Stomach (tissue), 4 donors: Measurements from ENCODE around the gene CYP1A2.

ENCODE experiments used
- POLR2A ChIP-seq, 4 donors: fragments of 450-650 bp; IDR thresholded peaks; one replicate each; pipeline ENCODE4 v1.6.1; 2016; ENCODE audit warnings: antibody characterized with exemption in 4 of 4, control low read depth in 2 of 4, mild to moderate bottlenecking in 1 of 4, moderate library complexity in 1 of 4
- POLR2AphosphoS5 ChIP-seq, 3 donors: sonication (generic); formaldehyde crosslinking; IDR thresholded peaks; one replicate each; pipeline ENCODE4 v1.6.1; 2016; ENCODE audit warnings: antibody characterized with exemption in 3 of 3
- TF ChIP-seq, protein P1 (sequence below), 7 experiments: fragments of 450-650 bp in 4 of 7; fragments of 200-600 bp in 3 of 7; sonication (generic) in 3 of 7; IDR thresholded peaks; one replicate each; pipeline ENCODE4 v1.5.1; 2016 to 2019; ENCODE audit warnings: antibody characterized with exemption in 7 of 7, control low read depth in 2 of 7, mild to moderate bottlenecking in 1 of 7

DNA sequence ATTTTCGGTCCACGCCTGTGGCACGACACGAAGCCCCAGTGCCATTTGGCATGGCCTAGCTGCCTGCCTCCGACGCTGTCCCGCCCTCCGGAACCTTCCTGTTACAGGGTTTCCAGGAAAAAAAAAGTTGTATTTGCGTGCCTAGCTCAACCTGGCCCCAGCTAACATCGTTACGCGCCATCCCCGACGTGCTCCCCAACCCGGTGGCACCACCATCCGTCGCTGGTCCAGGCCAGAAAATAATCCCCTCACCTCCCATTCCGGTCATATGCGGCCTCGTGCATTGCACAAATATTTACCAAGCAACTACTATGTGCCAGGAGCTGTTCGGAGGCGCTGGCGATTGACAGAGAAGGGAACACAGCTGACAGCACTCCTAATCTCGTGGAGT is 21.9 kb upstream of the CYP1A2 start:
- TF ChIP-seq POLR2AphosphoS5 (IDR thresholded peaks at IDR 0.05): no peak
- no peak for TF ChIP-seq POLR2A (IDR thresholded peaks at IDR 0.05)
- TF ChIP-seq, protein P1, sequence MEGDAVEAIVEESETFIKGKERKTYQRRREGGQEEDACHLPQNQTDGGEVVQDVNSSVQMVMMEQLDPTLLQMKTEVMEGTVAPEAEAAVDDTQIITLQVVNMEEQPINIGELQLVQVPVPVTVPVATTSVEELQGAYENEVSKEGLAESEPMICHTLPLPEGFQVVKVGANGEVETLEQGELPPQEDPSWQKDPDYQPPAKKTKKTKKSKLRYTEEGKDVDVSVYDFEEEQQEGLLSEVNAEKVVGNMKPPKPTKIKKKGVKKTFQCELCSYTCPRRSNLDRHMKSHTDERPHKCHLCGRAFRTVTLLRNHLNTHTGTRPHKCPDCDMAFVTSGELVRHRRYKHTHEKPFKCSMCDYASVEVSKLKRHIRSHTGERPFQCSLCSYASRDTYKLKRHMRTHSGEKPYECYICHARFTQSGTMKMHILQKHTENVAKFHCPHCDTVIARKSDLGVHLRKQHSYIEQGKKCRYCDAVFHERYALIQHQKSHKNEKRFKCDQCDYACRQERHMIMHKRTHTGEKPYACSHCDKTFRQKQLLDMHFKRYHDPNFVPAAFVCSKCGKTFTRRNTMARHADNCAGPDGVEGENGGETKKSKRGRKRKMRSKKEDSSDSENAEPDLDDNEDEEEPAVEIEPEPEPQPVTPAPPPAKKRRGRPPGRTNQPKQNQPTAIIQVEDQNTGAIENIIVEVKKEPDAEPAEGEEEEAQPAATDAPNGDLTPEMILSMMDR (IDR thresholded peaks at IDR 0.05): no peak
